HG02973 (cell line): Measurements from ENCODE around the gene SLC35B2.
"Not testable (repeated sequence)": the region's sequence is repeated elsewhere in the genome, so short reads cannot be mapped to it uniquely, and the experiment has no call there.

Experiments
- ATAC-seq: cut with Tn5 transposase; IDR thresholded peaks from one replicate; pipeline ENCODE4 v1.9.1; 2021; ENCODE audit warnings: moderate library complexity; ENCODE audit not compliant: unreplicated experiment

The SLC35B2 gene

DNA sequence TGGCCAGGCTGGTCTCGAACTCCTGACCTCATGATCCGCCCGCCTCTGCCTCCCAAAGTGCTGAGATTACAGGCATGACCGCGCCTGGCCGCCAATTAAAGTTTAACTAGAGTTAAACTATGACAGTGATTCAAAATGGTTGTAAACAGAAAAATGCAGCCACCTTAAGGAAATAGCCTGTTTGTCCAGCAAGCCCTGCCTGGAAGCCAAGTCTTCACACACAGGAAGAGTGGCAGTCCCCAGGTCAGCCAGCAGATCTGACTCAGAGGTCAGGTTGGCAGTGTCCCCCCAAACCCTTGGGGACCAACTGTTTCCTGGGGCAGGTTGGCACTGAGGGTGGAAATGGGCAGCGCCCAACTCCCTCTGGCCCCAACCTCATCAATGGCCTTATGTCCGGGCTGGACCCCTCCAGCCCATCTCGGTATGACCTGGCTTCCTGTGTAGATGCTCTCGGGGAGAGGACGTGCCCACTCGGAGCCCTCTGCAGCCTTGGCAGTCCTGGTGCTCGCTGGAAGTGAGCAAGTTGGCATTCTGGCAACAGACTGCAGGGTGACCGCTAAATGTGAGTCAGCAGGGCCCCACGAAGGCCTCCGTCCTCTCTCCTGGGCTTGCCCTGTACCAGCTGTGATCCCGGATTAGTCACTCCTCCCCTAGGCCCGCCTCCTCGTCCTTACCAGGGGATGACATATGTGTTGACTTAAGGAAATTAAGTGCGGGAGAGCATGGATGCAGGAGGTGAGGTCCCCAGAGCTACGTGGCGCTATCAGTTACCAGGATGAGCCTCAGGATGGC, 20.1 kb downstream of the SLC35B2 start:
- ATAC-seq, result peak; percentile 49

DNA sequence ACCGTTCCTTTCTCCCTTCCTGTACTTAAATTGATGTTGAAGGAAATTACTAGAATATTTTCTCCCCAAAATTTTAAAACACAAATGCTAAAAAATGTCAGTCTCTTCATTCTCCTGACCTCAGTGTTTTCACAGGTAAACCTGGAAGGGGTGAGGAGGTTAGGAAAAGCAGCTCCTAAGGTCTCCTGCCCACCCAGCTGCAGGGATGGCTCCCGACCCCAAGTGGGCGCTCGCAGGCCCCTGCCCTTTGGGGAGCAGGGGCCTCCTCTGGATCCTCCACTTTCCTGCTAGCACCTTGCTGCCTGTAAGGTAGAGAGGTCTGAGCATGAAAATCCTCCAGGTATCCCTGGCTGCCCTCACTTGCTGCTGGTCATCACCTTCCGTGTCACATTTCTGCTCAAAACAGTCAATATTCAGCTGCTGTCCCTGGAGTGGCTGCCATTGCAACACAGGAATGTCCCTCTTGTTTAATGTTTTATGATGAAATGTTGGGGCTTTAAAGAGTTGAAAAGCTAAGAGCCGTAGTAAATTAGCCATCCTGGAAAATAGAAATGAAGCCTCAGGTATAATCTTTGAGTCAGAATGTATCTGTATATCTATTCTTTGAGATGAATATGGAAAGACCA, 21.3 kb downstream of the SLC35B2 start:
- ATAC-seq, result no peak

DNA sequence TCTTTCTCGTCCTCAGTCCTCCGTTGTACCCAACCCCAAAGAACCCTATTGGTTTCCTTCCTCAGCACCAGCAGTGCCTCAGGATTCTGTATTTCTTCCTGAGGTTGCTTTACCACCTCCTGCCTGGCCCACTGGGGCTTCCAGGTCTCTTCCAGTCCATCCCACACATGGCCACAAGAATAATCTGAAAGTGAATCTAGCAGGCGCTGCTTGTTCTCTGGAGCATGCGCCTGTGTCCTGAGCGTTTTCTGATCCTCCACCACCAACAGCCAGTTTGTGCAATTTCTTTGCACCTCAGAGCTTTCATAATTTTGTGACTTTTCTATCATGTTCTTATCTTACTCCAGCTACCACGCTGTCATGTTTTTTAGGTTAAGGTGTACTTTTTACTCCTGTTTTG, 22.1 kb downstream of the SLC35B2 start:
- no peak for ATAC-seq

DNA sequence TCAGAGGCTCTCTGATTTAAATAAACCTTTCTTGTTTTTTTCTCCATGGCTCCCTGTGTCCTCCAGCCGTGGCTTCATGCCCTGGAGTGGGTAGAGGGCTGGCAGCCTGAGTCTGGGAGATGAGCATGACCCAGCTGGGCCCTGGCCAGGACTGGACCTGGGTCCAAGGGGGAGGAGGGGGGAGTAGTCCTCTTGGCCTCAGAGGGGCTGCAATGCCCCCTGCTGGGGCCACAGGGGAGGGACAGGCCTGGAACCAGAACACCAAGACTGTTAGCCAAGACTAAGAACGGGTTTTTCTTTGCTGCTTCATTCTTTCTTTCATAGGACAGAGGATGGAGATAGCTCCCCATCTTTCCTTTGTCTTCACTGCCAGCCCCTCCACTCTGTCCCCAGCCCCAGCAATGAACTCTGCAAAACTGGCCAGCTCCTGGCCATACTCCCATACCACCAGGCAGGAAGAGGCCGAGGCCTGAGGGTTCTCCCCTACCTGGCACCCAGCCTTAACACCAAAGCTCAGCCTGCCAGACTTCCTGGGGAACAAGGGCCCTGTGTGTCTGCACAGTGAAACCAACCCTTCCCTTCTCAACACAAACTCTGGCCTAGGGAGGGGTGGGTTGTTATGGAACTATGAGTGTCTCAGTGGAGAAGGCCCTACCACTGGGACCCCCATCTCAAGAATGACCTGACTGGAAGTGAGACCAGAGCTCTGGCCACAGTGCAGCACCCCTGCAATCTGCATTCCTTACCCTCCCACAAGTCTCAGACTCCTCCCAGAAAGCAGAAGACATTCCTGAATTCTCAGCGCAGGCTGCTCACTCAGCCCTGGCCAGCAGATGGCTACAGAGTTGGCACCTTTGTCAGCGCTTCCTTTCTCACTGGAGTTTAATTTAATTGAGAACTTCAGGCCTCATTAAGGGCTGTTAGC, 23.0 kb downstream of the SLC35B2 start:
- ATAC-seq, result no peak

DNA sequence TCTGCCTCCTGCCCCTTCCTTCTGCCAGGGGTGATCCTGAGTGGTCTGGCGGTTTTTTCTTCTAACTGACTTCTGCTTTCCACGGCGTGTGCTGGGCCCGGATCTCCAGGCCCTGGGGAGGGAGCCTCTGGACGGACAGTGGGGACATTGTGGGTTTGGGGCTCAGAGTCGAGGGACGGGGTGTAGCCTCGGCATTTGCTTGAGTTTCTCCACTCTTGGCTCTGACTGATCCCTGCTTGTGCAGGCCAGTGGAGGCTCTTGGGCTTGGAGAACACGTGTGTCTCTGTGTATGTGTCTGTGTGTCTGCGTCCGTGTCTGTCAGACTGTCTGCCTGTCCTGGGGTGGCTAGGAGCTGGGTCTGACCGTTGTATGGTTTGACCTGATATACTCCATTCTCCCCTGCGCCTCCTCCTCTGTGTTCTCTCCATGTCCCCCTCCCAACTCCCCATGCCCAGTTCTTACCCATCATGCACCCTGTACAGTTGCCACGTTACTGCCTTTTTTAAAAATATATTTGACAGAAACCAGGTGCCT, 23.7 kb downstream of the SLC35B2 start:
- ATAC-seq, result no peak

DNA sequence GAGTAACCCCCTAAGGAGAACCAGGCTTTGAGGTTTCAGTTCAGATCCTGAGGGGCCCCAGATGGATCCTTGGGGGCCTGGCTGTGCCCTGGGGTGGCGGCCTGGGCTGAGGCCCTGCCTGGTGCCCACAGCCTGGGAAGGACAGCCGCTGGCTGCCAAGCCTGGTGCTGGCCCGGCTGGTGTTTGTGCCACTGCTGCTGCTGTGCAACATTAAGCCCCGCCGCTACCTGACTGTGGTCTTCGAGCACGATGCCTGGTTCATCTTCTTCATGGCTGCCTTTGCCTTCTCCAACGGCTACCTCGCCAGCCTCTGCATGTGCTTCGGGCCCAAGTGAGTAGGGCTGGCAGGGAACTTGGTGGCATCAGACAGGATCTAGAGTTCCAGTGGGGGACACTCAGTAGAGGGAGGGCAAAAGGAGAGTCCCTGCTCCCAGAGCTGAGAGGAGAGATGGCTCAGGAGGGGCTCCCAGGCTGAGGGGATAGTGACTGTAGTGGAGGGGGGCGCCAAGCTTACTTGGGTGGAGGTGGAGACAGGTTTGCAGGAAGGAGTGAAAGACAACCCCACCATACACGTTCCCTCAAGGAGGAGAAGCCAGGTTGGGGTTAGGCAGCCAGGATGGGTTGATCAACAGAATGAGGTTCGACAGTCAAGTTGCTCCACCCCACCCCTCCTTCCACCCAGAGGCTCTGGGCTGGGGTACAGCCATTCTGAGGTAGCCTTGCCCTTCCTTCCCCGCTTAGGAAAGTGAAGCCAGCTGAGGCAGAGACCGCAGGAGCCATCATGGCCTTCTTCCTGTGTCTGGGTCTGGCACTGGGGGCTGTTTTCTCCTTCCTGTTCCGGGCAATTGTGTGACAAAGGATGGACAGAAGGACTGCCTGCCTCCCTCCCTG, 24.4 kb downstream of the SLC35B2 start:
- no peak for ATAC-seq

DNA sequence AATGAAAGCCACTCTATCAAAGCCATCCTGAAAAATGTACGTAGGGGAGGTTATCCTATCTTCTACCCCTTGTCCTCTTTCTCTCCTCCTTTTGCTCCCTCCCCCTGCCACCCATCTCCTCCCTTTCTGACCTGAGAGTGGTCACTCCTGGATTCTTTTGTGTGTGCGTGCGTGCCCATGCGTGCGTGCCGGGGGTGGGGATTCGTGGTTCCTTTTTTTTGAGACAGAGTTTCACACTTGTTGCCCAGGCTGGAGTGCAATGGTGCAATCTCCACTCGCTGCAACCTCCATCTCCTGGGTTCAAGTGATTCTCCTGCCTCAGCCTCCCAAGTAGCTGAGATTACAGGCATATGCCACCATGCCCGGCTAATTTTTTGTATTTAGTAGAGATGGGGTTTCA, 25.9 kb downstream of the SLC35B2 start:
- ATAC-seq, result not testable (repeated sequence)

DNA sequence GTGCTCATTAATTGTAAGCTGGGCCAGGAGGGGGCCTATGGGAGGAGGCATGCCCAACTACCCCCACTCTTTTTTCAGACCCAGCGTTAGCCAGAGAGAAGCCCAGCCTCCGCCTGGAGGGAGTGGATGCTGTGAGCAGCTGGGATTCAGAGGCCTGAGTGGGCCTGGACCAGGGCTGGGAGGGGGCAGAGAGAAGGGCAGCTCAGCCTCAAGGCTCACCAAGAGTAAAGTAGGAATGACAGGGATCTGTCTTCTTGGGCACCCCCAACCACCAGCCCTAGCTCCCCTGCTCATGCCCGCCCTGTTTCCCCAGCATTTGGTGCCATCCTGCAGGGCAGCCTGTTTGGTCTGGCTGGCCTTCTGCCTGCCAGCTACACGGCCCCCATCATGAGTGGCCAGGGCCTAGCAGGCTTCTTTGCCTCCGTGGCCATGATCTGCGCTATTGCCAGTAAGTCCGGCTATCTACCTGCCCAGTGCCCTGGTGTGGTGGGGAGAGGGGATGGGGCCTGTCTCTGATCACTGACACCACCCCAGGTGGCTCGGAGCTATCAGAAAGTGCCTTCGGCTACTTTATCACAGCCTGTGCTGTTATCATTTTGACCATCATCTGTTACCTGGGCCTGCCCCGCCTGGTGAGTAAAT, 27.2 kb downstream of the SLC35B2 start:
- no peak for ATAC-seq

DNA sequence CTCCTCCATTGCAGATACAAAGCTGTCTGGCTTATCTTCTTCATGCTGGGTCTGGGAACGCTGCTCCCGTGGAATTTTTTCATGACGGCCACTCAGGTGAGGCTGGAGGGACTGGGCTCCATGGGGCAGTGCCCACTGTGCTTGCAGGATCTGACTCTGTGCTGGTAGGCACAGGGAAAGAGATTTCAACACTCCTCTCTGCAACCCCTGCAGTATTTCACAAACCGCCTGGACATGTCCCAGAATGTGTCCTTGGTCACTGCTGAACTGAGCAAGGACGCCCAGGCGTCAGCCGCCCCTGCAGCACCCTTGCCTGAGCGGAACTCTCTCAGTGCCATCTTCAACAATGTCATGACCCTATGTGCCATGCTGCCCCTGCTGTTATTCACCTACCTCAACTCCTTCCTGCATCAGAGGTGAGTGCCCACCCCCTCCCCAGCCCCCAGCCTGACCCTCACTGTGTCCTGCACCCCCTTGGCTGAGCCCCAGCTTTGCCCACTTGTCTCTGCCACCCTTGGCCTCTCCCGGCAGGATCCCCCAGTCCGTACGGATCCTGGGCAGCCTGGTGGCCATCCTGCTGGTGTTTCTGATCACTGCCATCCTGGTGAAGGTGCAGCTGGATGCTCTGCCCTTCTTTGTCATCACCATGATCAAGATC, 27.8 kb downstream of the SLC35B2 start:
- no peak for ATAC-seq

DNA sequence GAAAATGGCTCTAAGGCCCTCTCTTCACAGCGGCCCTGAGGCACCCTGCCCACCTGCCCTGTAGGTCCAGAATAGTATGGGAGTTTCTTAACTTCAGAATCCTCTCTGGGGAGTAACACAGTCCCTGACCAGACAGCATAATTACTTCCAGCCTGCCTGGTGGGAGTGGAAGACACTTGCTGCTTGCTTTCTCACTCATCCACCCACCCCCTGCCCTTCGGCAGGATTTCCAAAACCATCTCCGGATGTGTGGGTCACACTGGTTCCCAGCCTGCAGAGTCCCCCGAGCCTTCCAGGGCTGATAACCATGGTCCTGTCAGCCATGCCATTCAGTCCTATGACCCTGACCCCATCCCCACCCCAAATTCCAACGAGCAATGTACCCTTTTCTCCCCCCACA, 28.5 kb downstream of the SLC35B2 start:
- no peak for ATAC-seq

DNA sequence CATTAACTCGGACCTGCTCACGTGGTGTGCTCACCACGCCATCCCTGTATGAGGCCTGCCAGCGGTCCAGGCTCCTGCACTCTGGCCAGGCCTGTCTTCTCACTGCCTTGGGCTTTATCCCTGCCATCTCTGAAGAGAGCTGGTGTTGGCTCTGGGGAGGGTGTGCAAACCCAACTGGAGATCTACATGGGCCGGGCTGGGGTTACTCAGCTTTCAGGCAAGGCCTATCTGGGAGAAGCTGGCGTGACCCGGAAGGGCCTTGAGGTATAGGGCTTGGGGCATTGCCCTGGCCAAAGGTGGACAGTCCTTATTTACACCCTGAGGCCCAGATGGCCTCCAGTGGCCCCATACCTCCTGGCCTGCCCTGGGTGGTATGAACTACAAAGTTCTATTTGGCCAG, 28.9 kb downstream of the SLC35B2 start:
- no peak for ATAC-seq

DNA sequence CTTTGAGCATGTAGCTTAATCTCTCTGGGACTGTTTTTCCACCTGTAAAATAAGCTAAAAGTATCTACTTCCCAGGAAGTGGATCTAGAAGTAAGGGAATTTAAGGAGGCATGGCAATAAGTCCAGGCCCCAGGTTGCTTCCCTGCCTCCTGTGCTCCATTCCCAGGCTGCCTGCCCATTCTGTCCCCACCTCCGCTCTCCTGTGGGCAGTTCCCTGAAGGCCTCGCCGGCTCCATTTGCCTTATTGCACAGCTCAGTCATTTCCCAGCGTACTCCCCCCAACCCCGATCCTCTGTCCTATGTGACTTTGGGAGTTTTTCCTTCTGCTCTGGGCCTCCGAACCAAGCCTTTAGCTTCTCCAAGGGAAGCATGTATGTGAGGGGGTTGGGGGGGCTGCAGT, 29.3 kb downstream of the SLC35B2 start:
- no peak for ATAC-seq

DNA sequence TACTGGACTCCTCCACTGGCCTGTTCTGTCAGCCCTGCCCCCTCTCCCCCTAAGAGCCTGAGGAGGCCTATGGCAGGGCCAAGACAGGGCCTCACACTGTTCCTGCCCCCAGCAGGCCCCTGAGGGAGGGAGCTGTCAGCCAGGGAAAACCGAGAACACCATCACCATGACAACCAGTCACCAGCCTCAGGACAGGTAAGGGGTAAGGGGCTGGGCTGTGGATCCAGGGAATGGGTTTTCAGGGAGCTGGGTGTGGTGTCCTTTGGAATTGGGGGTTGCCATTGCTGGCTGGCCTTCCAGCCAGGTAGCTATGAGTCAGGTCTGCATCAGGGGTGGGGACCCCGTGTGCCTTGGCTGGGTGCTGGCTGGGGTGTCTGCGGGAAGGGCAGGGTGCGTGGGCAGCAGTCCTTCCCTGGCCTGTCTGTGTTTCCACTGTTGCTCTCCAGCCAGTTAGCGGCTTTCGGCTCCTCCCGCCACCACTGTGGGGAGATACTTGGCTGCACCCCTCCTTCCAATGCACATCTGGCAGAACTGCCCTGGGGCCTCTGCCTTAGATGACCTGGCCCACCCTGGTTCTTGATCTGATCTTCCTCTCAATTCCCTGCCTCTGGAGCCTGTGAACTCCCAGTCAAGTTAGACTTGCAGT, 30.1 kb downstream of the SLC35B2 start:
- ATAC-seq, result no peak

DNA sequence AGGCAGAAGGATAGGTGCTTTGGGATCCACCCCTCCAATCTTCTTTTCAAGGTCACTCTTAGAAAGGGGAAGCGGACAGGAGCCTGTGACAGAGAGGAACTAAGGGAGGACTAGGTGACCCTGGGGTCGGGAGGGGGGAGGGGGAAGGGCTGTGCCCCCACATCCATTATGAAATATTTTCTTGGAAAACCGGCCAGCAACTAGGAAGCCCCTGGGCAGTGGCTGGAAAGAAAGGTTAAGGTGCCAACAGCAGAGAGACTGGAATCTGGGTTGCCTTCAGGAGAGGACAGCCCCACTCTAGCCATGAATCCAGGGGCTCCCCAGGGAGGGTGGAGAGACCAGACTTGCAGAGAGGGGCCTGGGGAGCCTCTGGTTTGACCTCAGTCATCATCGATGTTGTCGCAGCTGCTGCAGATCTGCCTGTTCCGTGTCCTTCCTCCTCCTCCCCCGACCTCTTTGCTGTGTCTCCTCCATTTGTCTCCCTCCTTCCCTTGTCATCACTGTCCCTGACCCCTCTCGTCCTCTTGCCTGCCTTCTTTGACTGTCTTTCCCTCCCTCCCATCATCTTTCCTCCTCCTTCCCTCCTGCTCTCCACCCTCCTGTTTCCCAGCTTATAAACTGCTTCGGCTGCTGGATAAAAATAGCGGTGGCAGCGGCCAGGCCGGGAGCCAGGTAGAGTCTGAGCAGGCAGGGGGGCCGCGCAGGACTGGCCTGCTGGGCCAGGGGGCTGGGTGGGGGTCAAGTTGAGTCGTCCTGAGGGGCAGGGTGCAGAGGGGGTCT, 30.8 kb downstream of the SLC35B2 start:
- no peak for ATAC-seq

DNA sequence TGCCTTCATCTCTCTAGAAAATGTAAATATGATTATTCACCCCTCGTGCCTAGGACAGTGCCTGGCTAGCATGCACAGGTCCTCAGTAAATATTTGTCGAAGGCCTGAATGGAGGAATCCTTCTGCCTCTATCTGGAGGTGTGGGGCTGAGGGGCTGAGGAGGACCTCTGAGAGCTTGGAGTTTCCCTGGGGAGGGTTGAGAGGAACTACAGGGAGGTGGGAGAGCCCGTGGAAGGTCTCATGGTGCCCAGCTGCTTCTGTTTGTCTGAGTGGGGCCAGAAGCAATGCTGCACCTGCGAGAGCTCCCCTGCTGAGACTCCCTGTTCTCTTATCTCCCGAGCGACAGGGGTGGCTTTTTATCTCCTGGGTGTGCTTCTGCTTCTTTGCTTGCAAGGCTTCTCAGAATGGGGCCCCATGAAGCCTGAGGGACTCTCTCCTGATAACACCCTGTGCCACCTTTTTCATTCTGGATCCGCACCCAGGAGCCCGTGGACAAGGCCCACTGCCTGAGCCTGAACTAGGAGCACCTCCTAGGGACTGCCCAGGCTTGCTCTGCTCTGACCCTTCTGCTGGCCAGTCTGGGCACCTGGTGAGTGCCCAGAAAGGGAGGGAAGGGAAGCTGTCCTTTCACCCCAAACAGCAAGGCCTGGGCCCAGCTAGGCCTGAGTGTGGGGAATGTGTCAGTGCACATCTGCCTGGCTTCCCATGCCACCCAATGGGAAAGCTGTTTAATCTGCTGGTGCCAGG, 31.6 kb downstream of the SLC35B2 start:
- ATAC-seq, result no peak

DNA sequence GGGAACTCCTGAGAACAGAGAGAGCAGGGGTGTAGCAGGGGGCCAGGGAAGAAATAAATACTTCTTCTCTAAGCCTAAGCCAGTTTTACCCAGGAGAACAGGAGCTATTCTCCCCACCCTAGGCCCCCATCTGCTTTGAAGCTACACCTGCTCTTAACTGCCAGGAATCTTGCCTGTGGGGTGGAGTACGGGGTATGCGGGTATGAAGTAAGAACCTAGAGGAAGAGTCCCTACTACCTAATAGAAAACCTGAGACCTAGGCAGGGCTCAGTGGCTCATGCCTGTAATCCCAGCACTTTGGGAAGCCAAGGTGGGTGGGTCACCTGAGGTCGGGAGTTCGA, 32.4 kb downstream of the SLC35B2 start:
- no peak for ATAC-seq
